ENCODE data around the gene PTPRJ. TPM values are rescaled to one million over a fixed set of nuclear protein-coding genes. Genes with fewer than 3 reads are reported as not detected.

Gene PTPRJ
- total and polyA plus RNA-seq, 2 donors (not counting 3 experiments of a cell fraction or from before 2014, with no cell fraction given), result 3.1 to 7.7 TPM

DNA sequence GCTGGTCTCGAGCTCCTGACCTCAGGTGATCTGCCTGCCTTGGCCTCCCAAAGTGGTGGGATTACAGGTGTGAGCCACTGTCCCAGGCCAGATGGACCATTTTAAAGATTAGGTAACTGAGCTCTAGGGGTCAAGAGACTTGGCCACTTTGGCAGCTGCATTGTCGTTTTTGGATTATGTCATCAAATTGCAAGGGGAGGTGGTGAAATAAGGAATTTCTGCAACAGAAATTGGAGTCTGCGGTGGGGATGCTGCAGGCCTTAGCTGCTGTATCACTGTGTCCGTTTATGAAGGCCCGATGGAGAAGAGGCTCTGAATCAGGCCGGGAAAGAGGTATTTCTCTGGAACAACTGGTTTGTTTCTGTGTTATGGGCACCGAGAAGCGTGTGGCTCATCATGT lies 34.6 kb downstream of the PTPRJ start:
- Histone ChIP-seq H3K4me1 (ENCODE audit: control insufficient read depth, extremely low read depth, insufficient read depth, low read length) (peaks cover 22% of the 10 kb centered on the region), H2AFZ (ENCODE audit: low read depth, low read length) (no peak overlapping the region), H3K27ac (ENCODE audit: insufficient read depth, low read depth, low read length) (no peak overlapping the region), H3K9me3 (replicated peaks; ENCODE audit: control insufficient read depth, insufficient read depth, low read length) (no peaks in the 10 kb centered on the region), H3K9me1 (replicated peaks; ENCODE audit: control insufficient read depth, extremely low read depth, insufficient read depth, low read length) (no peaks in the 10 kb centered on the region), H4K20me1 (replicated peaks; ENCODE audit: control insufficient read depth, extremely low read depth, insufficient read depth, low read length) (no peaks in the 10 kb centered on the region), H3K79me2 (ENCODE audit: control insufficient read depth, insufficient read depth, low read length) (no peaks in the 10 kb centered on the region), H3K36me3 (ENCODE audit: control insufficient read depth in 2 of 2, extremely low read depth in 1 of 2, insufficient read depth in 2 of 2, low read length in 2 of 2) (no peaks in the 10 kb centered on the region), H3K9ac (replicated peaks; ENCODE audit: extremely low read depth, insufficient read depth, low read length) (no peak overlapping the region), H3K27me3 (ENCODE audit: control insufficient read depth in 2 of 2, insufficient read depth in 2 of 2, low read length in 2 of 2) (no peaks in the 10 kb centered on the region), H3K4me3 (replicated peaks in 1 of 3; ENCODE audit: insufficient read depth in 1 of 3, low read depth in 1 of 3, low read length in 3 of 3) (no peak overlapping the region), H3K4me2 (ENCODE audit: insufficient read depth, low read length) (no peak overlapping the region)
- dilution Hi-C loops (cut with MboI; ENCODE audit: extremely low pct_ligation_motif_present, low sequenced_read_pairs), result no loop called here
- TF ChIP-seq GATA2 (IDR thresholded peaks at IDR 0.05; ENCODE audit: insufficient read depth, insufficient read length, low read depth, low read length) (no peak), POLR2A (IDR thresholded peaks at IDR 0.05; ENCODE audit: low read depth, low read length) (no peak), JUN (IDR thresholded peaks at IDR 0.05; ENCODE audit: borderline replicate concordance, insufficient read depth, insufficient read length, low read depth) (no peak), POLR2AphosphoS5 (IDR thresholded peaks at IDR 0.05; ENCODE audit: insufficient read depth, low read depth, low read length) (no peak), EZH2 (IDR thresholded peaks at IDR 0.05; ENCODE audit: borderline replicate concordance, low read depth, low read length, severe bottlenecking) (no peak)
- TF ChIP-seq, protein P1, sequence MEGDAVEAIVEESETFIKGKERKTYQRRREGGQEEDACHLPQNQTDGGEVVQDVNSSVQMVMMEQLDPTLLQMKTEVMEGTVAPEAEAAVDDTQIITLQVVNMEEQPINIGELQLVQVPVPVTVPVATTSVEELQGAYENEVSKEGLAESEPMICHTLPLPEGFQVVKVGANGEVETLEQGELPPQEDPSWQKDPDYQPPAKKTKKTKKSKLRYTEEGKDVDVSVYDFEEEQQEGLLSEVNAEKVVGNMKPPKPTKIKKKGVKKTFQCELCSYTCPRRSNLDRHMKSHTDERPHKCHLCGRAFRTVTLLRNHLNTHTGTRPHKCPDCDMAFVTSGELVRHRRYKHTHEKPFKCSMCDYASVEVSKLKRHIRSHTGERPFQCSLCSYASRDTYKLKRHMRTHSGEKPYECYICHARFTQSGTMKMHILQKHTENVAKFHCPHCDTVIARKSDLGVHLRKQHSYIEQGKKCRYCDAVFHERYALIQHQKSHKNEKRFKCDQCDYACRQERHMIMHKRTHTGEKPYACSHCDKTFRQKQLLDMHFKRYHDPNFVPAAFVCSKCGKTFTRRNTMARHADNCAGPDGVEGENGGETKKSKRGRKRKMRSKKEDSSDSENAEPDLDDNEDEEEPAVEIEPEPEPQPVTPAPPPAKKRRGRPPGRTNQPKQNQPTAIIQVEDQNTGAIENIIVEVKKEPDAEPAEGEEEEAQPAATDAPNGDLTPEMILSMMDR (IDR thresholded peaks at IDR 0.05; ENCODE audit: extremely low read depth in 1 of 2, insufficient read depth in 1 of 2, low read depth in 1 of 2, low read length in 2 of 2), result no peak
- TF ChIP-seq, protein P2, sequence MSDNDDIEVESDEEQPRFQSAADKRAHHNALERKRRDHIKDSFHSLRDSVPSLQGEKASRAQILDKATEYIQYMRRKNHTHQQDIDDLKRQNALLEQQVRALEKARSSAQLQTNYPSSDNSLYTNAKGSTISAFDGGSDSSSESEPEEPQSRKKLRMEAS (IDR thresholded peaks at IDR 0.05; ENCODE audit: insufficient read depth, insufficient read length), result no peak
- CTCF ChIA-PET, result no interaction called here
- intact Hi-C loops (cut with micrococcal nuclease), result no loop called here
- no peak for FAIRE-seq
- DNase-seq (ENCODE audit: low read depth, low spot score), result no peak
- no TSS peak for BruUV-seq (replicated peaks)
- POLR2A ChIA-PET, result no interaction called here

All from endothelial cell of umbilical vein (primary cell).